NCI-H510A (cell line): ENCODE data around the gene PRKAR1B.

Source experiments
- DNase-seq: peaks from one replicate; lab custom pipeline; 2025; lab: John Stamatoyannopoulos, UW

Gene PRKAR1B

GRCh38 chr7:721619-722248 lies 5.3 kb downstream of the PRKAR1B start:
- DNase-seq = no peak

- DNase-seq = no peak
Observed at GRCh38 chr7:716636-717035, 10.4 kb downstream of the PRKAR1B start.

- DNase-seq = no peak
Observed at GRCh38 chr7:716222-716621, 10.9 kb downstream of the PRKAR1B start.

- DNase-seq = no peak
Observed at GRCh38 chr7:714251-714671, 12.8 kb downstream of the PRKAR1B start.

- no peak for DNase-seq
Observed at GRCh38 chr7:713488-714230, 13.4 kb downstream of the PRKAR1B start.

- DNase-seq = no peak
Observed at GRCh38 chr7:713139-713457, 14.0 kb downstream of the PRKAR1B start.

- DNase-seq = no peak
Observed at GRCh38 chr7:712381-713138, 14.5 kb downstream of the PRKAR1B start.

GRCh38 chr7:711922-712380 lies 15.1 kb downstream of the PRKAR1B start:
- DNase-seq = no peak

- no peak for DNase-seq
Observed at GRCh38 chr7:711093-711921, 15.8 kb downstream of the PRKAR1B start.

- no peak for DNase-seq
Observed at GRCh38 chr7:710161-710560, 16.9 kb downstream of the PRKAR1B start.

GRCh38 chr7:707296-708000 lies 19.6 kb downstream of the PRKAR1B start:
- DNase-seq = no peak

GRCh38 chr7:706721-707120 lies 20.4 kb downstream of the PRKAR1B start:
- DNase-seq = no peak

GRCh38 chr7:703049-703448 lies 24.0 kb downstream of the PRKAR1B start:
- no peak for DNase-seq

GRCh38 chr7:701086-701671 lies 25.9 kb downstream of the PRKAR1B start:
- DNase-seq = no peak

- DNase-seq = no peak
Observed at GRCh38 chr7:699476-700170, 27.5 kb downstream of the PRKAR1B start.

- DNase-seq = no peak
Observed at GRCh38 chr7:698515-699475, 28.3 kb downstream of the PRKAR1B start.

- no peak for DNase-seq
Observed at GRCh38 chr7:696812-697551, 30.1 kb downstream of the PRKAR1B start.

GRCh38 chr7:696426-696811 lies 30.7 kb downstream of the PRKAR1B start:
- no peak for DNase-seq

GRCh38 chr7:693280-693679 lies 33.8 kb downstream of the PRKAR1B start:
- no peak for DNase-seq
